DND-41 (cell line): ENCODE measurements around the gene CDIPT.

Experiments used
- ATAC-seq: fragments of 200-7000 bp; cut with Tn5 transposase; 3 replicates; pipeline ENCODE4 v1.9.1; 2021; ENCODE audit warnings: low read depth; ENCODE audit not compliant: insufficient read depth
- DNase-seq: peaks from one replicate; pipeline ENCODE4 v3.0.0-alpha.2; 2020
- H2AFZ ChIP-seq: 2 replicates; pipeline ENCODE4 v1.6.0; 2012; ENCODE audit warnings: low read depth, low read length
- H3K27ac ChIP-seq: 2 replicates; pipeline ENCODE4 v1.5.1; 2012; ENCODE audit warnings: low read length, inconsistent platforms
- H3K27me3 ChIP-seq: fragments of 200-600 bp; sonication (generic); 2 replicates; pipeline ENCODE4 v1.6.0; 2012; ENCODE audit warnings: low read length, mild to moderate bottlenecking, inconsistent platforms; ENCODE audit not compliant: insufficient read depth, poor library complexity
- H3K36me3 ChIP-seq: 2 replicates; pipeline ENCODE4 v1.5.1; 2012; ENCODE audit warnings: low read length, inconsistent platforms; ENCODE audit not compliant: insufficient read depth
- H3K4me1 ChIP-seq: 2 replicates; pipeline ENCODE4 v1.5.1; 2012; ENCODE audit warnings: mild to moderate bottlenecking, low read length; ENCODE audit not compliant: insufficient read depth
- H3K4me2 ChIP-seq: 2 replicates; pipeline ENCODE4 v1.6.0; 2012; ENCODE audit warnings: mild to moderate bottlenecking, moderate library complexity, low read length, inconsistent platforms; ENCODE audit not compliant: insufficient read depth
- H3K4me3 ChIP-seq, 2 experiments: fragments of 200-600 bp in 1 of 2; shearing (Covaris generic) in 1 of 2; 2 replicates each; pipeline ENCODE4 v1.5.1; 2012 to 2016; ENCODE audit warnings: inconsistent platforms in 2 of 2, low read length in 2 of 2, mild to moderate bottlenecking in 2 of 2, low read depth in 1 of 2, moderate library complexity in 1 of 2
- H3K79me2 ChIP-seq: 2 replicates; pipeline ENCODE4 v1.6.0; 2012; ENCODE audit warnings: low read length, inconsistent platforms; ENCODE audit not compliant: insufficient read depth
- H3K9ac ChIP-seq: 2 replicates; pipeline ENCODE4 v1.6.0; 2012; ENCODE audit warnings: low read depth, mild to moderate bottlenecking, inconsistent platforms, low read length, moderate library complexity
- H3K9me3 ChIP-seq: 2 replicates; pipeline ENCODE4 v1.5.1; 2012; ENCODE audit warnings: low read length, moderate library complexity, mild to moderate bottlenecking, inconsistent platforms; ENCODE audit not compliant: insufficient read depth, severe bottlenecking
- H4K20me1 ChIP-seq: 2 replicates; pipeline ENCODE4 v1.6.0; 2012; ENCODE audit warnings: low read length; ENCODE audit not compliant: insufficient read depth
- CTCF ChIP-seq: IDR thresholded peaks from 2 replicates; pipeline ENCODE4 v1.5.1; 2012; ENCODE audit warnings: borderline replicate concordance, low read length, moderate library complexity, mild to moderate bottlenecking; ENCODE audit not compliant: poor library complexity, severe bottlenecking; ENCODE audit errors: extremely low read depth
- EZH2 ChIP-seq: IDR thresholded peaks from 3 replicates; pipeline ENCODE4 v1.6.1; 2012; ENCODE audit warnings: borderline replicate concordance, low read depth, mild to moderate bottlenecking, moderate library complexity, low read length, inconsistent platforms; ENCODE audit not compliant: severe bottlenecking

The CDIPT gene

DNA sequence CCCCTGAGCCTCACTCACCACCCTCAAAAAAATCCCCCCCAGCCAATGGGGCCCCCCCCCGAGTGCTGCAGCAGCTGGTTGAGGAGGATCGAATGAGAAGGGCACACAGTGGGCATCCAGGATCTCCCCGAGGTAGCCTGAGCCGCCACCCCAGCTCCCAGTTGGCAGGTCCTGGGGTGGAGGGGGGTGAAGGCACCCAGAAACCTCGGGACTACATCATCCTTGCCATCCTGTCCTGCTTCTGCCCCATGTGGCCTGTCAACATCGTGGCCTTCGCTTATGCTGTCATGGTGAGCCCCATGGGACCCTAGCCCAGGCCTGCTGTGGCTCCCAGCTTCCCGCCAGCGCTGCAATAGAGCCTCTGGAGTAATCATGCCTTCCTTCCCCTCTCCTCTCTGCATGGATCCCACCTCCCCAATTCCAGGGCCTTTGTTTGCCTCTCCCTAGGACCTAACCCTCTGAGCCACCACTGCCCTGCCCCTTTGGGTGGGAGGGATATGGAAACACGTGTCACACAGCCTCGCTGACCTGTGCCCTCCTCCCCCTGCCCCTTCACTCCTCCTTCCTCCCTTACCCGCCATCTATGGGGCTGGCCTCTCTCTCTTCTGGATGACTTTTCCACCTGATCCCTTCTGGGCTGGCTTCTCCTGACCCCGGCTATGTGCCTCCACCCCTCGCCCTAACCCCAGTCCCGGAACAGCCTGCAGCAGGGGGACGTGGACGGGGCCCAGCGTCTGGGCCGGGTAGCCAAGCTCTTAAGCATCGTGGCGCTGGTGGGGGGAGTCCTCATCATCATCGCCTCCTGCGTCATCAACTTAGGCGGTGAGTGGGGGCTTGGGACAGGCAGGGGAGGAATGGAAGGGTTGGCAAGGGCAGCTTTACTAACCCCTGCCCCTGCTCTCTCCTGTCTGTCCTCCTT is 49.1 kb downstream of the CDIPT start:
- Histone ChIP-seq H3K4me1 (peaks cover 76% of the 10 kb centered on the region), H2AFZ (no peak overlapping the region), H3K79me2 (peaks cover 52% of the 10 kb centered on the region), H3K9me3 (no peaks in the 10 kb centered on the region), H3K4me3 (peak overlapping the region in 1 of 2 experiments; percentile 79; a peak in 1 of 4 replicates), H3K4me2 (peak overlapping the region; percentile 94), H3K9ac (peak overlapping the region; percentile 95; the same call in 1 of the 2 replicates), H3K27ac (peak overlapping the region; percentile 99), H3K27me3 (no peaks in the 10 kb centered on the region), H4K20me1 (peaks cover 25% of the 10 kb centered on the region), H3K36me3 (peaks cover 31% of the 10 kb centered on the region)
- DNase-seq (no peak), ATAC-seq (no peak)
- TF ChIP-seq EZH2: no peak
- TF ChIP-seq CTCF: no peak

DNA sequence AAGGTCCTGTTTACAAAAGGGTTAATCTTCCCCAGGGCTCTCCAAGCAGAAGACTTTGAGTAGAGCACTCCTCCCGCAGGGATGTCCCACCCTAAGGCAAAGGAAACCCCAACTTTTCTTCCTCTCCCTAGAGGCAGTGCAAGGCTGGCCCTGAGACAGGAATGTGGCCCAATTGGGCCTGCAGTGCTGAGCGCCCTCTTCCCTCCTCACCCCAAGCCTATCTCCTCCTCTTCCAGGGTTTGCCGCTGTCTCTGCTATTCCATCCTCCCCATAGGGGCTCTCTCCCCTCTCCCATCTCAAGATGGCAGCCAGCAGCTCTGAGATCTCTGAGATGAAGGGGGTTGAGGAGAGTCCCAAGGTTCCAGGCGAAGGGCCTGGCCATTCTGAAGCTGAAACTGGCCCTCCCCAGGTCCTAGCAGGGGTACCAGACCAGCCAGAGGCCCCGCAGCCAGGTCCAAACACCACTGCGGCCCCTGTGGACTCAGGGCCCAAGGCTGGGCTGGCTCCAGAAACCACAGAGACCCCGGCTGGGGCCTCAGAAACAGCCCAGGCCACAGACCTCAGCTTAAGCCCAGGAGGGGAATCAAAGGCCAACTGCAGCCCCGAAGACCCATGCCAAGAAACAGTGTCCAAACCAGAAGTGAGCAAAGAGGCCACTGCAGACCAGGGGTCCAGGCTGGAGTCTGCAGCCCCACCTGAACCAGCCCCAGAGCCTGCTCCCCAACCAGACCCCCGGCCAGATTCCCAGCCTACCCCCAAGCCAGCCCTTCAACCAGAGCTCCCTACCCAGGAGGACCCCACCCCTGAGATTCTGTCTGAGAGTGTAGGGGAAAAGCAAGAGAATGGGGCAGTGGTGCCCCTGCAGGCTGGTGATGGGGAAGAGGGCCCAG is 50.0 kb downstream of the CDIPT start:
- TF ChIP-seq CTCF (no peak), EZH2 (no peak)
- DNase-seq: no peak
- Histone ChIP-seq H4K20me1 (peaks cover 28% of the 10 kb centered on the region), H3K4me2 (no peak overlapping the region), H3K27me3 (no peaks in the 10 kb centered on the region), H3K9ac (peak overlapping the region; percentile 95; the same call in 1 of the 2 replicates), H3K9me3 (no peaks in the 10 kb centered on the region), H3K27ac (no peak overlapping the region), H3K36me3 (peaks cover 31% of the 10 kb centered on the region), H3K79me2 (peaks cover 53% of the 10 kb centered on the region), H2AFZ (no peak overlapping the region), H3K4me1 (peaks cover 76% of the 10 kb centered on the region), H3K4me3 (no peak overlapping the region)
- ATAC-seq: no peak

DNA sequence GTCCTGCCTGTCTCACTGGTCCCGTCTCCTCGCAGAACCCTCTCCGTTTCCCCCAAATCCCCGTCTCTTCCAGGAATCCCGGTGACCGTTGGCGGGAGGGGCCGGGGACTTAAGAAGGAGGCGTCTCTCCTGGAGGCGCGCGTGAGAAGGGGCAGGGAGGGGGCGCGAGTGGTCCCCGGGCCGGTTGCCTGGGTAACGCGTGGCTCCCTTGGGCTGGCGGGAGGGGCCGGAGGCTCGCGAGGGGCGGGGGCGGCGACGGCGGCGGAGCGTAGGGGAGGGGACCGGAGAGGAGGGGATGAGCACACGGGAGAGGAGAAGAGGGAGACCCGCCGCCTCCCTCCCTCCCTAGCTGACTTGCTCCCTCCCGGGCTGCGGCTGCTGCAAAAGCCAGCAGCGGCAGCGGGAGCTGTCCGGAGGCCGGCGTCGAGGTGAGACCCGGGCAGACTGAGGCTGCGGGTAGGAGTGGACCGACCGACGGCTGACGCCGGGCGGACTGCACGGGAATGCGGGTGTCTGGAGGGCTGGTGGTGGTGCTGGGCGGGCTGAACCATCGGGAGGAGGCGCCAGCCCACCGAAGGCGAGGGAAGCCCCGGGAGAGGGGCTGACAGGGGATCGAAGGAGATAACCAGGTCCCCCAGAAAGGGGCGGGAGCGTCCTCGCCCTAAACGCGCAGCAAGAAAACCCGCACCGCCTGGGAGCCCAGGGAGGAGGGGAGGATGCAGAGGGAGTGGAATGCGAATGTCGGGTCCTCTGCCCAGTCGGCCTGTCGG is 50.9 kb downstream of the CDIPT start, which contains the start of gene PRRT2:
Gene PRRT2, plus strand, starts transcription at position 298 of the 770 bp plus-strand sequence. CDS start 862 bp downstream, outside the sequence.
- Histone ChIP-seq H3K4me2 (peak within 1 kb of the TSS; percentile 96; the same call in 1 of the 2 replicates), H3K9me3 (no peaks in the 10 kb centered on the region), H3K9ac (no peak within 1 kb of the TSS), H3K4me3 (no peak within 1 kb of the TSS; a peak in 1 of 4 replicates), H3K36me3 (peaks cover 38% of the 10 kb centered on the region), H2AFZ (no peak within 1 kb of the TSS), H3K27me3 (no peaks in the 10 kb centered on the region), H3K79me2 (peaks cover 53% of the 10 kb centered on the region), H3K27ac (peak within 1 kb of the TSS; percentile 1; the same call in 1 of the 2 replicates), H3K4me1 (peaks cover 73% of the 10 kb centered on the region), H4K20me1 (peaks cover 36% of the 10 kb centered on the region)
- no peak for ATAC-seq
- no peak for TF ChIP-seq CTCF
- no peak for TF ChIP-seq EZH2
- DNase-seq: peak; percentile 69
